ENCODE measurements around the gene SEPTIN6.

- TF ChIP-seq CTCF (IDR thresholded peaks at IDR 0.05), result no peak
- TF ChIP-seq POLR2A (IDR thresholded peaks at IDR 0.05), result no peak
These were observed 23.4 kb downstream of the SEPTIN6 start for GRCh38 chrX:119669424-119670037.
